Measurements from ENCODE around the gene EFHC2. TPM values are rescaled to one million over a fixed set of nuclear protein-coding genes. Genes with fewer than 3 reads are reported as not detected.

EFHC2 gene
- total and polyA plus RNA-seq, 2 of the 8 experiments (the other 6 are each of a cell fraction or from before 2014, with no cell fraction given), result 1.8 to 3.4 TPM

DNA sequence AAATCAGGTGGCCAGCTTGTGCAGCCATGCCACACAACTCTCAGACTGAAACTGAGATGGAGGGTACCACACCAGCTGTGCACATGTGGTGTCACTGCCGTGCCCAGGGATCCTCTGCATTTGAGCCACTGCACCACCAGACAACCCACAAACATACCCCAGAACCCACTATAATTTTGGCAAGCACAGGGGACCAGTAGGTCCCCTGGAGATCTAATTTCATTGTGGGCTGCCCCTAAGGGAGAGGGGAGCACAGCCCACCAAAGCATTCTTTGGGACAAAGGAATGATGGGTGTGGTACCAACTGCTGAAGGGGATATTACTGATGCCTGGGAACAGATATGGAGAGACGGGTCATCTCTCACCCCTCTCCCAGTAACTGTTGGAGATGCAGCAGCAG, 140.9 kb downstream of the EFHC2 start:
- H3K4me1 ChIP-seq (replicated peaks in 1 of 4; ENCODE audit: control insufficient read depth in 3 of 4, insufficient read depth in 4 of 4, low read length in 3 of 4), result no peaks in the 10 kb centered on the region
- no peak overlapping the region for H3K27ac ChIP-seq (ENCODE audit: low read depth, low read length)
- no peak overlapping the region for H4K91ac ChIP-seq (replicated peaks; ENCODE audit: insufficient read length, low read length)
- no peaks in the 10 kb centered on the region for H3K9me3 ChIP-seq (ENCODE audit: insufficient read depth in 2 of 2, low read depth in 1 of 2, low read length in 1 of 2)
- no peak overlapping the region for H2BK5ac ChIP-seq (ENCODE audit: low read depth, low read length)
- H3K27me3 ChIP-seq (replicated peaks in 1 of 4; ENCODE audit: control insufficient read depth in 3 of 4, extremely low read depth in 1 of 4, insufficient read depth in 3 of 4, low read length in 3 of 4), result no peaks in the 10 kb centered on the region; a peak in 1 of 7 replicates
- 100% methylated on average over 2 of the region's 2 CpGs; no CpG with 5 or more reads in 1 of the 2 experiments for WGBS, 2 experiments (ENCODE audit: extremely low coverage in 1 of 2, insufficient coverage in 1 of 2, insufficient read length in 1 of 2, insufficient replicate concordance in 2 of 2, low coverage in 1 of 2, low lambda C conversion rate in 2 of 2, missing lambda C conversion rate in 1 of 2)
- H2BK15ac ChIP-seq (ENCODE audit: low read length), result no peak overlapping the region
- no peak overlapping the region for H3K14ac ChIP-seq (ENCODE audit: insufficient read length)
- H3K79me1 ChIP-seq (ENCODE audit: low read depth, low read length), result no peaks in the 10 kb centered on the region
- no peak overlapping the region for H3K4me3 ChIP-seq (ENCODE audit: extremely low read depth in 1 of 4, insufficient read depth in 2 of 4, low read depth in 3 of 4, low read length in 4 of 4)
- H4K8ac ChIP-seq (ENCODE audit: extremely low read depth, insufficient read depth, low read length), result no peak overlapping the region
- H4K20me1 ChIP-seq (replicated peaks in 1 of 2; ENCODE audit: control insufficient read depth in 1 of 2, insufficient read depth in 2 of 2, low read length in 2 of 2), result no peaks in the 10 kb centered on the region
- no peak overlapping the region for H4K5ac ChIP-seq (ENCODE audit: insufficient read length, low read depth, low read length)
- H3K79me2 ChIP-seq (ENCODE audit: control insufficient read depth in 1 of 2, insufficient read depth in 2 of 2, low read length in 2 of 2), result no peaks in the 10 kb centered on the region
- FAIRE-seq, result no peak
- DNase-seq (ENCODE audit: low read depth in 1 of 2, low spot score in 2 of 2), result no peak
- H2AK5ac ChIP-seq (ENCODE audit: low read depth, low read length), result no peak overlapping the region
- TF ChIP-seq ASH2L (IDR thresholded peaks at IDR 0.05; ENCODE audit: low read length) (no peak), RBBP5 (IDR thresholded peaks at IDR 0.05; ENCODE audit: borderline replicate concordance, low read depth, low read length) (no peak), RXRA (IDR thresholded peaks at IDR 0.05; ENCODE audit: insufficient read depth, low read depth, low read length) (no peak), KDM4A (IDR thresholded peaks at IDR 0.05; ENCODE audit: low read depth, low read length, severe bottlenecking) (no peak), POLR2AphosphoS5 (IDR thresholded peaks at IDR 0.05; ENCODE audit: low read depth, low read length) (no peak), SIRT6 (IDR thresholded peaks at IDR 0.05; ENCODE audit: low read length) (no peak), CEBPB (IDR thresholded peaks at IDR 0.05; ENCODE audit: low read depth, low read length) (no peak), BCL11A (IDR thresholded peaks at IDR 0.05; ENCODE audit: low read depth in 2 of 2, low read length in 2 of 2) (no peak), RNF2 (IDR thresholded peaks at IDR 0.05; ENCODE audit: borderline replicate concordance, low read depth, low read length, missing control alignments, poor library complexity, severe bottlenecking) (no peak), HDAC6 (IDR thresholded peaks at IDR 0.05; ENCODE audit: low read depth, low read length) (no peak)
- no peak overlapping the region for H3K4ac ChIP-seq (replicated peaks; ENCODE audit: insufficient read length, low read depth, low read length)
- no peak overlapping the region for H3K18ac ChIP-seq (ENCODE audit: extremely low read depth, low read length)
- ChIA-PET POLR2A (ENCODE audit: partially characterized antibody) (no interaction called here), CTCF (ENCODE audit: partially characterized antibody) (interaction anchor here (1.0 to 1.2 kb wide), 5 partner anchors 9 to 244 kb away, joined by 3 to 4 read pairs (median 3); no protein-coding TSS in a partner anchor)
- no peak overlapping the region for H3K9ac ChIP-seq (replicated peaks in 1 of 4; ENCODE audit: extremely low read depth in 1 of 4, low read depth in 3 of 4, low read length in 3 of 4)
- H3K36me3 ChIP-seq (ENCODE audit: control insufficient read depth in 2 of 4, insufficient read depth in 4 of 4, low read length in 3 of 4), result no peaks in the 10 kb centered on the region
- H3K56ac ChIP-seq (replicated peaks; ENCODE audit: insufficient read length, low read depth, low read length), result no peak overlapping the region
- no peak overlapping the region for H3K4me2 ChIP-seq (ENCODE audit: insufficient read depth in 1 of 2, low read depth in 2 of 2, low read length in 2 of 2)
- no peak overlapping the region for H3K23ac ChIP-seq (ENCODE audit: insufficient read length)
- H2BK20ac ChIP-seq (ENCODE audit: low read length), result no peak overlapping the region
- no peaks in the 10 kb centered on the region for H3K23me2 ChIP-seq (ENCODE audit: low read depth, low read length)
- no peak overlapping the region for H2BK120ac ChIP-seq (replicated peaks; ENCODE audit: low read depth, low read length)
- H2AFZ ChIP-seq (ENCODE audit: low read length), result no peak overlapping the region
- H2BK12ac ChIP-seq (ENCODE audit: low read depth, low read length), result no peak overlapping the region
